ENCODE measurements around the gene SLX4.

GRCh38 chr16:3550851-3551847, 60.3 kb downstream of the SLX4 start:
- TF ChIP-seq FOXP2 (optimal IDR thresholded peaks at IDR 0.05; ENCODE audit: borderline replicate concordance, extremely low read depth, extremely low read length, insufficient read depth) (no peak), TAF1 (IDR thresholded peaks at IDR 0.05; ENCODE audit: borderline replicate concordance, insufficient read depth, low read length) (no peak)
